T47D (cell line): ENCODE measurements around the gene SH3GLB2.

Source experiments
- DNase-seq, 2 experiments: peaks; one replicate each; pipeline versions ENCODE4 v3.0.0 to v3.0.0-alpha.2; 2011 to 2012; ENCODE audit warnings: low read depth in 1 of 2, low spot score in 1 of 2
- JUND ChIP-seq: IDR thresholded peaks from 2 replicates; pipeline ENCODE4 v1.6.1; 2012; ENCODE audit warnings: low read depth
- in situ Hi-C: cut with HindIII; loops from 2 replicates; pipeline ENCODE4 v1.10.0; 2016; ENCODE audit warnings: low sequenced_read_pairs, low pct_unique_long_range_greater_than_20kb

The SH3GLB2 gene

DNA sequence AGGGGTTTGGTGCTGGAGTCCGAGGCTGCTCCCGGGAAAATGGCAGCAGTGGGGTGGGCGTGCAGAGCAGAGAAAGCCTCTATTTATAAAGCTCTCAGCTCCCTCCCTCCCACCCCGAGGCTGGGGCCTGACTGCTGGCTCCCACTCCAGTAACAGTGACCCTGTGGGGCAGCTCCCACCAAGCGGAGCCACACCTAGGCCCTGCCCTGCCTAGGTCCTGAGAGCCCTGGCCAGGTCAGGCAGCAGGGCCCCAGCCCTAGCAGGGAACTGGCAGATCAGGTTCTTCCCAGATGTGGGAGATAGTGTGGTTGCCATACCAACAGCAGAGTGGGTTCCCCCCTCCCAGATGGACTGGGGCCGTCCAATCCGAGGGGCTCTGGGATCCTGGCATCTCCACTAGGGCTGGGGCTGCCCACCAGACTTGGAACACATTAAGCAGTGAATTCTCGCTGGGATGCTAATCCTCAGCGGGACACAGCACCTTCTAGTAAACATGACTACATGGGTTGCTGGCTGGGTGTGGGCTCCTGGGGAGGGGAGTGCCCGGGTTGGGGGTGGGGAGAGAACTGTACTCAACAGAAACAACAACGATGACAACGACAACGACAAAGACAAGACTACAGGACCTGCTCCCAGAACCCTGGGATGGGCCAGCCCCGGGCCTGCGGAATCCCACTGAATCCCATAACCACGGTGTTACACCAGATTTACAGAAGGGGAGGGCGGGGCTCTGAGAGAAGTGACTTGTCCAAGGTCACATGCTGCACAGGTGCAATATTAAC lies 1.5 kb downstream of the SH3GLB2 start:
- TF ChIP-seq JUND, result no peak
- DNase-seq, result peak; percentile 70 to 92
- in situ Hi-C loops, result no loop called here

- no peak for TF ChIP-seq JUND
- DNase-seq, result no peak
- in situ Hi-C loops, result no loop called here
Measured at GRCh38 chr9:129023908-129024233, 4.3 kb downstream of the SH3GLB2 start.

DNA sequence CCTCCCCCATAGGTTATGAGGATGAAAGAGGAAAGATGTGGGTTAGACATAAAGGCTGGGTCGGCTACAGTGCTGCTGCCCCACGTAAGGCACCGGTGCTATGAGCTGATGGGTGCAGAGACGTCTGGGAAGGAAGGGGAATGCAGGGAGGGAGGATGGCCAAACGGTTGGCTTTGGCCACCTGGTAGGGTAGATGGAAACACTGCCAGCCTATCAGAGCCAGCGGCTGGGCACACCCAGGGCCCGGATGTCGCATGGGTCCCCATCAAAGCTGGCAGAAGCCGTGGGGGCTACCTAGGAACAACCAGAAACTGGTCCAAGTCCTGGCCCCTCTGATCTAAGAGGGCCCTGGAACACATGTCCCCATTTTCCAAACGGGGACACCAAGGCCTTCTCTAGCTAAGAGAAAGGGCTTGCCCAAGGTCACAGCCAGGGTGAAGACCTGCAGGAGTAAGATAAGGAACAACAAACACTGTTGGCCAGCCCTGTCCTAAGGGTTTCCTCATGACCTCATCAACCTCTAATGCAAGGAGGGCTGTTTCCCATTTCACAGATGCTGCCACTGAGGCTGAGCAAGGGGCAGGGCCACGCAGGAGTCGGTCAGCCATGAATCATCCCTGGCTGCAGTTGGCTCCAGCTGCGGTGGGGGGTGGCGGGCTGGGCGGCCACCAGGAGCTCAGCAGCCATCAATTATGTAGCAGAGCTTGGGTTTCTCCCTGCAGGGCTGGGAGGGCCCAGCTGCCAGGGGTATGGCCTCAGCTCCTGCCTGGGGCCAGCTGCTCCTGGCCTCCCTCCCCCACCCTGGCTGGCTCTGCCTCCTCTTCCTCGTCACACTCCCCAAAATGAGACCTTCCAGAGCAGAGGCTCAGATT lies 4.9 kb downstream of the SH3GLB2 start:
- peak in 1 of 2 experiments; percentile 52 for DNase-seq
- in situ Hi-C loops, result no loop called here
- TF ChIP-seq JUND, result no peak

- DNase-seq, result no peak
- in situ Hi-C loops, result no loop called here
- TF ChIP-seq JUND, result no peak
Measured at GRCh38 chr9:129022037-129022436, 6.1 kb downstream of the SH3GLB2 start.

DNA sequence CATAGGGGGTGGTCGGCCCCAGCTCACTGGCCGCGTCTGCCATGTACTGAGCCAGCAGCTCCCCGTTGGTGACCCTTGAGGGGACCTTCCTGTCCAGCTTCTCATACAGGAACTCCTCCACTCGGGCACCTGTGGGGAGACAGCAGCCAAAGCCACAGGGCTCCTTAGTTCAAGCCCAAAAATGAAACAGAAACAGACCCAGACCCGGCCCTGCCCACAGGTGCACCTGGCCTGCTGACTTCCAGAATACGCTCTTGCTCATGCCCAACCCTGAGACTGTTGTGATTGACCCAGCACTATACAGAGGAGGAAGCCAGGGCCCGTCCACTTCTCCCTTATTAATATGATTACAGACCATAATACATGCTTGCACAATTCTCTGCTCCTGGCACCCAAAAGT lies 7.0 kb downstream of the SH3GLB2 start:
- no peak for TF ChIP-seq JUND
- DNase-seq, result no peak
- in situ Hi-C loops, result no loop called here

DNA sequence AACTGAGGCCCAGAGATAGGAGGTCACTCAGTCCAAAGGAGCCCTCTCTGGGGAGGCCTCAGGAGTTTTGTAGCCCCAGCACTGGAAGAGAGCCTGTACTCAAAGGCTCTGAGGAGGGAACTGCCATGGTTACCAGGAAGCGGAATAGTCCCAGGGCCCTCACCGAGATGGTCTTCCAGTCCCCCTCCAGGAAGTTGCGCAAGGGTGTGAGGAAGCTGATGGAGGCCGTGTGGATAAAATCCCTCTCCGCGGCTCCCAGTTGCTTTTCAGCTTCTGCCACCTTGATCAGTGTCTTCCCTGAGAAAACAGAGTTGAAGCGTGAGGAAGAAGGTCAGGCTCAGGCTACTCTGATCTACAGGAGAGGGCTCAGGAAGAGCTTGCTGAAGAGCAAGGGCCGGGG lies 13.5 kb downstream of the SH3GLB2 start:
- no peak for DNase-seq
- in situ Hi-C loops, result no loop called here
- TF ChIP-seq JUND, result no peak

DNA sequence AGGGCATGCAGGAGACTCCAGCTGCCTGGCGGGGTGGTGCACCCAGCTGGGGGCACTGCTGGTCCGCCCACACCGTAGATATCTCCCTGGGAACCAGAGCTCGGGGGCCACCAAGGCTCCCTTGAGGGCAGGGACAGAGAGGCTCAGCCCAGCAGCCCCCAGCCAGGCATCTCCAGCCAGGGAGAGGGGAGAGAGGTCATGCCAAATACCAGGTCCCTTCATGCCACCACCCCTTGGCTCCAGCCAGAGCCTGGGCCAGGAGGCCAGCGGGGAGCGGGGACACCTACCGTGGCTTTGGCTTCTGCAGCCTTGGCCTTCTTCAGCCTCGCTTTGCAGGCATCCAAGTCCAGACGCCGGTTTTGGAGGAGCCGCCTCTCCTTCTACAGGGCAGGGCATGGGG lies 14.0 kb downstream of the SH3GLB2 start:
- DNase-seq, result no peak
- no peak for TF ChIP-seq JUND
- in situ Hi-C loops, result no loop called here

- no peak for TF ChIP-seq JUND
- DNase-seq, result no peak
- in situ Hi-C loops, result no loop called here
Measured at GRCh38 chr9:129013674-129014073, 14.5 kb downstream of the SH3GLB2 start.

GRCh38 chr9:129012893-129013448 lies 15.2 kb downstream of the SH3GLB2 start:
- no peak for TF ChIP-seq JUND
- no peak for DNase-seq
- in situ Hi-C loops, result no loop called here

DNA sequence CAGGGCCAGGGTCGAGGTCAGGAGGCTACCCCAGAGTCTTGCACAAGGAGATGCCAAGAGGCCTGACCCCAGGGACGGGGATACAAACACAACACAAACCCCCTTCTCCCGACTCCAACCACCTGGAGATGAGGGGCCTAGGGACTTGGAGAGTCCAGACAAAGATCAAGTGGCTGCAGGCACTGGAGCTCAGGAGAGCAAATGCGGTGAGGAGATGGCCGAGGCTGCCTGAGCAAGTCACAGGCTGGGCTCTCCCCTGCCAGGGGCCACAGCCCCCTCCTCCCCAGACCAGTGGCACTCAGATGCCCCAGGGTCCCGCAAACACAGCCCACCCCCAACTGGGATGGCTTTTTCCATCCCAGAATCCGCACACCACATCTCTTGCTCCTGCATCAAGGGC lies 15.8 kb downstream of the SH3GLB2 start:
- no peak for TF ChIP-seq JUND
- in situ Hi-C loops, result no loop called here
- no peak for DNase-seq

DNA sequence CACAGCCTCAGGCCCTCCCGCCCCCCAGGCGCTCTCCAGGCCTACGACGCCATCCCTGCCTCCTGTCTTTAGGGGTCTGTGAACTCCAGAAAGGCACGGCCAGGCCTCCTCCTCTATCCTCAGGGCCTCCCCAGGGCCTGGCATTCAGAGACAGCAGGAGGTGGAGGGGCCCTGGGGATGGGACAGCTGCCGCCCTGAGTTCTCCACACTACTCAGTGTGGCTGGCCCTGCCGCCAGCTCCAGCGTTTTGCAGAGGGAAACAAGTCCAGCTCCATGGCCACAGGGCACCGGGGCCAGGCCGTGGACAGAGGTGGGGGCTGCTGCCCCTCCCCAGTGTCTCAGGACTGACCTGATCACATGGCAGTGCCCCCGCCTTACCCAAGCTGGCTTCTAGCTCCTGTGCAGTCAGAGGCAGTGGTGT lies 16.4 kb downstream of the SH3GLB2 start:
- no peak for DNase-seq
- in situ Hi-C loops, result no loop called here
- TF ChIP-seq JUND, result no peak

DNA sequence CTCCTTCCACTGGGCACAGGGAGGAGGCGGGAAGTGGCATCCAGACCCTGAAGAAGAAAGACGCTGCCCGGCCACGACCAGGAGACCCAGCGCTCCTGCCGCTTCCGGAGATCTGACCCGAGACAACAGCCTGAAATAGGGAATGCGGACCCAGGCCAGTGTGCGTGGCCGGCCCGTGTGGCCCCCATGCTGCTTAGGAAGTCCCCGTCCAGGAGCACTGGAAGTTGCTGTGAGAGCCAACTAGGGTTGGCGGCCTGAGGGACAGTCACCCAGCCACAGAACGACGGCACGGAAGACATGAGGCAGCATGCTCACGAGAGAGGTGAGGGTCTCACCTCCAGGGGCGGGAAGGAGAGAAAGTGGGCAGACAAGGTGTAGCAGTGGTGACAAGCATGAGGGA lies 17.0 kb downstream of the SH3GLB2 start:
- TF ChIP-seq JUND, result no peak
- DNase-seq, result no peak
- in situ Hi-C loops, result no loop called here

DNA sequence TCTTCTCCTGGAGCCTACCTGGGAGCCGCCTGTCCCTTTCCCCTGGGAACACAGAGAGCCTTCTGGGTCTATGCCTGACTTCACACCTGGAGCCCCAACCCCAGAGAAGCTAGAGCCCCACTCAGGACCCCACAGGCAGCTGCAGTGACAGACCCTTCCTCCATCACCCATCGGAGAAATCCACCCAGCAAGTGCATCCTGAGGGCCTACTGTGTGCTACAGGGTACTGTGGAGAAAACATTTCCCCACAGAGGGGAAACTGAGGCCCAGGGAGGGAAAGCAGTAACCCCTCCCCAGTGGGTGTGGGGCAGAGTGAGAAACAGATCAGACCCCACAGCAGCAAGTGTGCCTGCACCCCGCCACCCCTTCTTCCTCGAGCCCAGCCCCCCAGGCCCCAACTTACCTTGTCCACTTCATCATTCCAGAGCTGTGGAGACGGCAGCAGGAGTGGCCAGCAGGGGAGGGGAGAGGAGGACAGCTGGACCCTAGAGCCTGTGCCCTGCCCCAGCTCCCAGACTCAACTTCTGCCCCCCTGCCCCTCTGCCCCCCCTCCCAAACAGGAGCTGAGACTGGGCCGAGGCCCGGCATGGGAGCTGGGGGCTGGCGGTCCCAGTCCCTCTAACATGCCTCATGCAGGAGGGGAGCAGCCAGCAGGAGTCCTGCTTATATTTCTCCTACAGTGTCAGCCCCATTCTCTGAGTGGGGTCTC lies 17.7 kb downstream of the SH3GLB2 start:
- no peak for DNase-seq
- no peak for TF ChIP-seq JUND
- in situ Hi-C loops, result no loop called here
